Measurements from ENCODE around the gene AASDHPPT.

AASDHPPT gene

GRCh38 chr11:106132582-106133354 is 55.3 kb downstream of the AASDHPPT start:
- H3K27ac ChIP-seq (ENCODE audit: low read length): no peak overlapping the region
- no peaks in the 10 kb centered on the region for H3K27me3 ChIP-seq (ENCODE audit: insufficient read depth, low read length)
- H3K4me1 ChIP-seq (ENCODE audit: insufficient read depth, low read length): peaks cover 3% of the 10 kb centered on the region; the same call in 1 of the 2 replicates
- H3K4me3 ChIP-seq (ENCODE audit: low read length): no peak overlapping the region
- no peaks in the 10 kb centered on the region for H3K36me3 ChIP-seq (ENCODE audit: insufficient read depth, low read depth, low read length)
- no peak overlapping the region for H3K9ac ChIP-seq (ENCODE audit: low read depth, low read length)
- H3K9me3 ChIP-seq (ENCODE audit: insufficient read depth, low read depth, low read length): no peaks in the 10 kb centered on the region

GRCh38 chr11:106133529-106133928 is 56.1 kb downstream of the AASDHPPT start:
- Histone ChIP-seq H3K36me3 (ENCODE audit: insufficient read depth, low read depth, low read length) (no peaks in the 10 kb centered on the region), H3K9me3 (ENCODE audit: insufficient read depth, low read depth, low read length) (no peaks in the 10 kb centered on the region), H3K27ac (ENCODE audit: low read length) (no peak overlapping the region), H3K4me3 (ENCODE audit: low read length) (no peak overlapping the region), H3K9ac (ENCODE audit: low read depth, low read length) (no peak overlapping the region), H3K27me3 (ENCODE audit: insufficient read depth, low read length) (no peaks in the 10 kb centered on the region), H3K4me1 (ENCODE audit: insufficient read depth, low read length) (peaks cover 3% of the 10 kb centered on the region; the same call in 1 of the 2 replicates)

GRCh38 chr11:106137061-106137460 is 59.6 kb downstream of the AASDHPPT start:
- Histone ChIP-seq H3K36me3 (ENCODE audit: insufficient read depth, low read depth, low read length) (no peaks in the 10 kb centered on the region), H3K27me3 (ENCODE audit: insufficient read depth, low read length) (no peaks in the 10 kb centered on the region), H3K4me1 (ENCODE audit: insufficient read depth, low read length) (no peaks in the 10 kb centered on the region), H3K9ac (ENCODE audit: low read depth, low read length) (no peak overlapping the region), H3K27ac (ENCODE audit: low read length) (no peak overlapping the region), H3K9me3 (ENCODE audit: insufficient read depth, low read depth, low read length) (peaks cover 8% of the 10 kb centered on the region; the same call in 1 of the 2 replicates), H3K4me3 (ENCODE audit: low read length) (no peak overlapping the region)

- H3K4me1 ChIP-seq (ENCODE audit: insufficient read depth, low read length): no peaks in the 10 kb centered on the region
- no peaks in the 10 kb centered on the region for H3K27me3 ChIP-seq (ENCODE audit: insufficient read depth, low read length)
- peaks cover 15% of the 10 kb centered on the region; the same call in 1 of the 2 replicates for H3K9me3 ChIP-seq (ENCODE audit: insufficient read depth, low read depth, low read length)
- H3K9ac ChIP-seq (ENCODE audit: low read depth, low read length): no peak overlapping the region
- no peak overlapping the region for H3K27ac ChIP-seq (ENCODE audit: low read length)
- no peaks in the 10 kb centered on the region for H3K36me3 ChIP-seq (ENCODE audit: insufficient read depth, low read depth, low read length)
- H3K4me3 ChIP-seq (ENCODE audit: low read length): no peak overlapping the region
Measured at GRCh38 chr11:106137758-106138157, 60.3 kb downstream of the AASDHPPT start.

Data from iPS-20b (cell line).